OCI-LY7 (cell line): ENCODE results near the gene CFHR5.

Experiments
- CTCF ChIP-seq: fragments of 200-600 bp; sonication (generic); conservative IDR thresholded peaks from 2 replicates; pipeline ENCODE4 v1.5.1; 2014; ENCODE audit warnings: mild to moderate bottlenecking, antibody characterized with exemption, low read length, moderate library complexity, mixed read lengths
- EZH2phosphoT487 ChIP-seq: fragments of 200-600 bp; sonication (generic); IDR thresholded peaks from 2 replicates; pipeline ENCODE4 v1.6.1; 2018; ENCODE audit warnings: low read depth, borderline replicate concordance, mild to moderate bottlenecking, mixed run types, antibody characterized with exemption, low read length, moderate library complexity, mixed read lengths

GRCh38 chr1:196954778-196955177 lies 22.6 kb upstream of the CFHR5 start:
- TF ChIP-seq CTCF (no peak), EZH2phosphoT487 (no peak)
